GM21360 (cell line): ENCODE measurements around the gene SYNPR.
"Not testable (repeated sequence)": the region's sequence is repeated elsewhere in the genome, so short reads cannot be mapped to it uniquely, and the experiment has no call there.

Experiments used
- ATAC-seq: cut with Tn5 transposase; IDR thresholded peaks from one replicate; pipeline ENCODE4 v1.9.1; 2021; ENCODE audit warnings: mild to moderate bottlenecking, moderate library complexity; ENCODE audit not compliant: unreplicated experiment

Gene SYNPR

GRCh38 chr3:63278171-63279004, at the start of gene SYNPR:
Gene SYNPR (plus strand): TSS chr3:63278308.
- ATAC-seq: no peak

GRCh38 chr3:63228677-63229076, 49.4 kb upstream of the SYNPR start:
- peak; percentile 96 for ATAC-seq

- ATAC-seq: no peak
Measured at GRCh38 chr3:63230146-63230545, 48.0 kb upstream of the SYNPR start.

GRCh38 chr3:63231643-63232042, 46.5 kb upstream of the SYNPR start:
- no peak for ATAC-seq

- no peak for ATAC-seq
Measured at GRCh38 chr3:63232764-63233396, 45.2 kb upstream of the SYNPR start.

- no peak for ATAC-seq
Measured at GRCh38 chr3:63240381-63240902, 37.7 kb upstream of the SYNPR start.

- ATAC-seq: no peak
Measured at GRCh38 chr3:63242124-63242523, 36.0 kb upstream of the SYNPR start.

- no peak for ATAC-seq
Measured at GRCh38 chr3:63244486-63244885, 33.6 kb upstream of the SYNPR start.

GRCh38 chr3:63245726-63246241, 32.3 kb upstream of the SYNPR start:
- ATAC-seq: no peak

GRCh38 chr3:63248015-63248414, 30.1 kb upstream of the SYNPR start:
- no peak for ATAC-seq

GRCh38 chr3:63251499-63251898, 26.6 kb upstream of the SYNPR start:
- no peak for ATAC-seq

- ATAC-seq: not testable (repeated sequence)
Measured at GRCh38 chr3:63255819-63256218, 22.3 kb upstream of the SYNPR start.

- no peak for ATAC-seq
Measured at GRCh38 chr3:63264716-63265115, 13.4 kb upstream of the SYNPR start.

- ATAC-seq: no peak
Measured at GRCh38 chr3:63274359-63274758, 3.7 kb upstream of the SYNPR start.

- ATAC-seq: no peak
Measured at GRCh38 chr3:63279005-63279841, 1.1 kb downstream of the SYNPR start.

GRCh38 chr3:63287610-63288009, 9.5 kb downstream of the SYNPR start:
- no peak for ATAC-seq

GRCh38 chr3:63290686-63291085, 12.6 kb downstream of the SYNPR start:
- ATAC-seq: no peak

- ATAC-seq: no peak
Measured at GRCh38 chr3:63294332-63294731, 16.2 kb downstream of the SYNPR start.

- no peak for ATAC-seq
Measured at GRCh38 chr3:63295356-63295755, 17.2 kb downstream of the SYNPR start.

GRCh38 chr3:63295806-63296205, 17.7 kb downstream of the SYNPR start:
- ATAC-seq: no peak

GRCh38 chr3:63296249-63296648, 18.1 kb downstream of the SYNPR start:
- ATAC-seq: no peak
